ENCODE data around the gene CDHR2.

DNA sequence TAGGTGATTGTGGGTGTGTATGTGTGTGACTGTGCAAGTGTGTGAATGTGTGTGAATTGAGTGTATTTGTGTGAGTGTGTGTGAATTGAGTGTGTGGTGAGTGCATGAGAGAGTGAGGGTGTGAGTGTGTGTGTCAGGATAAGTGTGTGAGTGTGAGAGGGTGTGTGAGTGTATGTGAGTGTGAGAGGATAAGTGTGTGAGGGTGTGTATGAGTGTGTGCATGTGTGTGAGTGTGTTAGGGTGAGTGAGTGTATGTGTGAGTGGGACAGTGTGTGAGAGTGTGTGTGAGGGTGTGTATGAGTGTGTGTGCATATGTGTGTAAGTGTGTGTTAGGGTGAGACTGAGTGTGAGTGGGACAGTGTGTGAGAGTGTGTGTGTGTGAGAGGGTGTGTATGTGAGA is 39.2 kb downstream of the CDHR2 start:
- TF ChIP-seq POLR2A (IDR thresholded peaks at IDR 0.05; ENCODE audit: low read depth, low read length) (no peak), POLR2AphosphoS5 (IDR thresholded peaks at IDR 0.05; ENCODE audit: low read depth, low read length) (no peak), TAF1 (IDR thresholded peaks at IDR 0.05; ENCODE audit: borderline replicate concordance, low read depth, low read length) (no peak)
